Liver (tissue), 9 donors: ENCODE results near the gene GMDS. TPM values are rescaled to one million over a fixed set of nuclear protein-coding genes. Genes with fewer than 3 reads are reported as not detected.

Source experiments
- DNase-seq: peaks from one replicate; pipeline ENCODE4 v3.0.0-alpha.2; 2017; ENCODE audit warnings: low spot score
- H3K27ac ChIP-seq, 2 donors: one replicate each; pipeline ENCODE4 v1.7.0; 2013; ENCODE audit warnings: inconsistent platforms in 2 of 2, low read length in 2 of 2, control low read depth in 1 of 2, low read depth in 1 of 2, mild to moderate bottlenecking in 1 of 2
- H3K27me3 ChIP-seq, 4 donors: one replicate each; pipeline versions ENCODE4 v1.6.1 to v1.7.0; 2013; ENCODE audit warnings: low read length in 3 of 4, inconsistent platforms in 1 of 4, mild to moderate bottlenecking in 1 of 4, moderate library complexity in 1 of 4; ENCODE audit not compliant: control insufficient read depth in 4 of 4, insufficient read depth in 4 of 4
- H3K36me3 ChIP-seq, 4 donors: one replicate each; pipeline versions ENCODE4 v1.6.1 to v1.7.0; 2013; ENCODE audit warnings: low read length in 3 of 4, mild to moderate bottlenecking in 3 of 4, low read depth in 1 of 4, moderate library complexity in 1 of 4; ENCODE audit not compliant: control insufficient read depth in 4 of 4, insufficient read depth in 3 of 4
- H3K4me1 ChIP-seq, 4 donors: one replicate each; pipeline versions ENCODE4 v1.6.1 to v1.7.0; 2013; ENCODE audit warnings: low read length in 3 of 4, mild to moderate bottlenecking in 3 of 4, moderate library complexity in 1 of 4; ENCODE audit not compliant: control insufficient read depth in 4 of 4, insufficient read depth in 4 of 4
- H3K4me3 ChIP-seq, 3 donors: one replicate each; pipeline versions ENCODE4 v1.6.1 to v1.7.0; 2013; ENCODE audit warnings: low read length in 3 of 3, control low read depth in 1 of 3, low read depth in 1 of 3, mild to moderate bottlenecking in 1 of 3
- H3K9ac ChIP-seq, 2 donors: one replicate each; pipeline ENCODE4 v1.7.0; 2013; ENCODE audit warnings: low read length in 2 of 2, mild to moderate bottlenecking in 2 of 2, moderate library complexity in 2 of 2, control low read depth in 1 of 2, low read depth in 1 of 2
- H3K9me3 ChIP-seq, 4 donors: one replicate each; pipeline versions ENCODE4 v1.6.1 to v1.7.0; 2013; ENCODE audit warnings: low read length in 3 of 4; ENCODE audit not compliant: control insufficient read depth in 4 of 4
- ATF3 ChIP-seq: IDR thresholded peaks from 2 replicates; pipeline ENCODE4 v1.6.1; 2016; ENCODE audit warnings: antibody characterized with exemption
- CTCF ChIP-seq: fragments of 150-350 bp; IDR thresholded peaks from 2 replicates; pipeline ENCODE4 v1.5.1; 2017; ENCODE audit warnings: improper control_type of control experiment, low read depth, low read length; ENCODE audit not compliant: missing input control
- EGR1 ChIP-seq, 2 donors: IDR thresholded peaks; 2 replicates each; pipeline ENCODE4 v1.6.1; 2016 to 2018; ENCODE audit warnings: antibody characterized with exemption in 2 of 2, low read depth in 2 of 2
- FOXA1 ChIP-seq: IDR thresholded peaks from 2 replicates; pipeline ENCODE4 v1.6.1; 2016; ENCODE audit warnings: antibody characterized with exemption
- FOXA2 ChIP-seq: IDR thresholded peaks from 2 replicates; pipeline ENCODE4 v1.6.1; 2016; ENCODE audit warnings: antibody characterized with exemption
- GABPA ChIP-seq, 2 donors: IDR thresholded peaks in 1 of 2; conservative IDR thresholded peaks in 1 of 2; 2 replicates each; pipeline ENCODE4 v1.6.1; 2016; ENCODE audit warnings: antibody characterized with exemption in 2 of 2, mild to moderate bottlenecking in 1 of 2, moderate library complexity in 1 of 2
- HNF4A ChIP-seq, 2 donors: conservative IDR thresholded peaks; 2 replicates each; pipeline ENCODE4 v1.6.1; 2016; ENCODE audit warnings: antibody characterized with exemption in 2 of 2, mild to moderate bottlenecking in 2 of 2
- HNF4G ChIP-seq: IDR thresholded peaks from 2 replicates; pipeline ENCODE4 v1.6.1; 2016; ENCODE audit warnings: antibody characterized with exemption
- JUND ChIP-seq, 2 donors: IDR thresholded peaks; 2 replicates each; pipeline ENCODE4 v1.6.1; 2016; ENCODE audit warnings: antibody characterized with exemption in 2 of 2
- MAX ChIP-seq: IDR thresholded peaks from 2 replicates; pipeline ENCODE4 v1.6.1; 2016; ENCODE audit warnings: antibody characterized with exemption
- NR2F2 ChIP-seq: IDR thresholded peaks from 2 replicates; pipeline ENCODE4 v1.6.1; 2016; ENCODE audit warnings: antibody characterized with exemption
- RAD21 ChIP-seq, 2 donors: IDR thresholded peaks; 2 replicates each; pipeline ENCODE4 v1.6.1; 2016; ENCODE audit warnings: antibody characterized with exemption in 2 of 2, mild to moderate bottlenecking in 2 of 2
- REST ChIP-seq: IDR thresholded peaks from 2 replicates; pipeline ENCODE4 v1.6.1; 2016; ENCODE audit warnings: antibody characterized with exemption, mild to moderate bottlenecking
- RXRA ChIP-seq, 2 donors: IDR thresholded peaks; 2 replicates each; pipeline ENCODE4 v1.6.1; 2017 to 2018; ENCODE audit warnings: antibody characterized with exemption in 2 of 2, mild to moderate bottlenecking in 1 of 2
- SP1 ChIP-seq: IDR thresholded peaks from 2 replicates; pipeline ENCODE4 v1.6.1; 2018; ENCODE audit warnings: antibody characterized with exemption, mild to moderate bottlenecking
- TAF1 ChIP-seq: conservative IDR thresholded peaks from 2 replicates; pipeline ENCODE4 v1.6.1; 2016; ENCODE audit warnings: antibody characterized with exemption, mild to moderate bottlenecking
- YY1 ChIP-seq: IDR thresholded peaks from 2 replicates; pipeline ENCODE4 v1.6.1; 2016; ENCODE audit warnings: antibody characterized with exemption, mild to moderate bottlenecking
- ZBTB33 ChIP-seq: IDR thresholded peaks from 2 replicates; pipeline ENCODE4 v1.6.1; 2016; ENCODE audit warnings: antibody characterized with exemption
- WGBS: extraction: QIAGEN DNeasy Blood & Tissue Kit; methylation state at CpG from one replicate; pipeline ENCODE4 v1.1.7; 2013; 5-methylcytosine and 5-hydroxymethylcytosine counted together
- polyA plus RNA-seq, 2 donors: library from polyadenylated mRNA; stranded (reverse) in 1 of 2; unstranded in 1 of 2; fragments of 200-250 nt in 1 of 2; fragments of >200 nt in 1 of 2; fragmentation: Nextera tagmentation in 1 of 2; extraction: Ambion mirVana in 1 of 2; gene quantifications; one replicate each; pipeline versions ENCODE4 v1.2.1 to v1.2.3, GENCODE V29; 2013 to 2015
- total RNA-seq, 2 donors: library from RNA; depleted of rRNA; stranded (reverse); fragments of >200 nt; gene quantifications; one replicate each; pipeline ENCODE4 v1.2.3, GENCODE V29; 2014
- donor health status: healthy.
- donor health status: healthy.
- donor health status: healthy.
- donor health status: healthy.
- donor health status: healthy.

The GMDS gene
- total and polyA plus RNA-seq, 4 donors = 3.5 to 15.6 (median 13.0) TPM

GRCh38 chr6:2188856-2189384, 56.5 kb downstream of the GMDS start:
- Histone ChIP-seq H3K9me3 (no peaks in the 10 kb centered on the region), H3K4me3 (no peak overlapping the region), H3K27me3 (no peaks in the 10 kb centered on the region), H3K36me3 (no peaks in the 10 kb centered on the region), H3K27ac (no peak overlapping the region), H3K4me1 (no peaks in the 10 kb centered on the region), H3K9ac (no peak overlapping the region)
- TF ChIP-seq HNF4A (conservative IDR thresholded peaks at IDR 0.05) (no peak), SP1 (no peak), ZBTB33 (no peak), HNF4G (no peak), ATF3 (no peak), CTCF (no peak), YY1 (no peak), MAX (no peak), EGR1 (IDR thresholded peaks at IDR 0.05; ENCODE audit: low read depth in 2 of 2) (no peak), RAD21 (IDR thresholded peaks at IDR 0.05) (no peak), GABPA (IDR thresholded peaks at IDR 0.05 in 1 of 2, conservative IDR thresholded peaks at IDR 0.05 in 1 of 2) (no peak), FOXA2 (no peak), FOXA1 (no peak), NR2F2 (no peak), RXRA (IDR thresholded peaks at IDR 0.05) (no peak), REST (no peak), JUND (IDR thresholded peaks at IDR 0.05) (no peak), TAF1 (no peak)
- 72% methylated on average over 3 of the region's 3 CpGs for WGBS
- DNase-seq = no peak
